HG02970 (cell line): ENCODE data around the gene TAP1.
A peak's percentile ranks its signal among the peaks of the same experiment; 100 is the strongest.

ENCODE experiments used
- ATAC-seq: cut with Tn5 transposase; IDR thresholded peaks from one replicate; pipeline ENCODE4 v1.9.1; 2021; ENCODE audit warnings: mild to moderate bottlenecking, moderate library complexity, moderate number of reproducible peaks; ENCODE audit not compliant: unreplicated experiment, low FRiP score

Gene TAP1

DNA sequence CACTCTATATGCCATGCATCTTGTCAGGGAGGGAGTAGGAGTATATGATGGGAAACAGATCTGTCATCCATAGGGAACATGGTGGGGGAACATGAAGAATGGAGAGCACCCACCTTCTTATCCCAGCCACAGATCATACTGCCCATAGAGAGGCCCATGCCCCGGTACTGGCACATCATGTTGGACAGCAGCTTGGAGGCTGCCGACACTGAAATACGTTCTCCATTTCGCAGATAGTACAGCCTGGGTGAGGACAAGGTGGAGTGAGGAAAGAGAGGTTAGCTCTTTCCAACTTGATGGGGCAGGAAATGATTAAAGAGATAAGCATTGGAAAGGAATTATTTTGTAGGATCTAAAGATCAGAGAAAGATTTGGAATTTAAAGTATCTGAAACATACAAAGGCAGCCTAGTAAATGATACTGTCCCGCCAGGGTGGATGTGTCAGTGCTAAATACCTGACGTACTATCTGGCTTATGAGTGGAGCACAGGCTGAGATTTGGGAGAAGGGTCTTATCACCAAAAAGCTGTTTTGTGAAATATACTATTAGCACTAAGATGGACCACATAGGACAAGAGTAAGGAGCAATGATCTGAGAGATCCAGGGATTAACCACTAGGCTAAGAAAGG is 11.4 kb downstream of the TAP1 start:
- no peak for ATAC-seq

DNA sequence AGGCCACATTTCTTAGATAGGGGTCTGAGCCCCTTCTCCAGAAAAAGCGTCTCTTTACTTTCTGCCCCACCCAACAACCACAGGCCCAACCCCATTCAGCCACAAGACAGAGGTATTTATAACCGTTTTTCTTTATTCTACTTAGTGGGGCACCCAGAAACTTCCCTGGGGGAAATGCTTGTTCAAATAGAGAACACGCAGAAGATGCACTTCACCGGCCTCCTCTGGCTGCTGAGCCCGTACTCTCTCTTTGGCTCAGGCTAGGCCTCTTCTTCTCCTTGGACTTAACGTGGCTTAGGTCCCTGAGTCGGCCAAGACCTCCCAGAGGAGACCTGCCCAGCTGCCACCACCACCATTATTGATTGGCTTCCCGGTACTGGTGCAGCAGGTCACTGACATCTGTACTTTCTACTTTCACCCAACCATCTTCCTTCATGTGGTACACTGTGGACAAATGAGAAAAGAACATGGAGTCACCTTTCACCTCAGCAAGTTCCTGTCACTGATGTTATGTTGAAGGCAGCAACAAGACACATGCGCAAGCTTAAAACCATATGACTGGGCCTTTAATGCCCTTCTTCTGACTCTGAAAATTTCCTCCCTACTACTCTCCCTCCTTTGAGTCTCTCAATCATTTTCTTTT is 12.8 kb downstream of the TAP1 start:
- ATAC-seq = no peak

DNA sequence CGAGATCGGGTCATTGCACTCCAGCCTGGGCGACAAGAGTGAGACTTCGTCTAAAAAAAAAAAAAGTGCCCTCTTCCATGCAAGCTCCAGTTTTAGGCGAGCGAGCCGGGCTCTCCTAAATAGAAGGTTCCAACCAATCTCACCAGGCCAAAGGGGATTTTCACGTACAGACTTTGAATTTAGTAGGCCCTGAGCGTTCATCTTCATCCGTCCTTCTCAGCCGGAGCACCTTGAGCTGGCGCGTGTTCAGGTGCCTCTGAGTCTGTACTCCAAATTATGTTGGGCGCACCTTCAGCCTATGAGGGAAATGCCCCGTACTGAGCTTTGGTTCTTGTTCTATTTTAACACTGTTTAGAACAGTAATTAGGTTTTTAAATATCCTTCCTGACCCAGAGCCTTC is 14.1 kb downstream of the TAP1 start:
- no peak for ATAC-seq

DNA sequence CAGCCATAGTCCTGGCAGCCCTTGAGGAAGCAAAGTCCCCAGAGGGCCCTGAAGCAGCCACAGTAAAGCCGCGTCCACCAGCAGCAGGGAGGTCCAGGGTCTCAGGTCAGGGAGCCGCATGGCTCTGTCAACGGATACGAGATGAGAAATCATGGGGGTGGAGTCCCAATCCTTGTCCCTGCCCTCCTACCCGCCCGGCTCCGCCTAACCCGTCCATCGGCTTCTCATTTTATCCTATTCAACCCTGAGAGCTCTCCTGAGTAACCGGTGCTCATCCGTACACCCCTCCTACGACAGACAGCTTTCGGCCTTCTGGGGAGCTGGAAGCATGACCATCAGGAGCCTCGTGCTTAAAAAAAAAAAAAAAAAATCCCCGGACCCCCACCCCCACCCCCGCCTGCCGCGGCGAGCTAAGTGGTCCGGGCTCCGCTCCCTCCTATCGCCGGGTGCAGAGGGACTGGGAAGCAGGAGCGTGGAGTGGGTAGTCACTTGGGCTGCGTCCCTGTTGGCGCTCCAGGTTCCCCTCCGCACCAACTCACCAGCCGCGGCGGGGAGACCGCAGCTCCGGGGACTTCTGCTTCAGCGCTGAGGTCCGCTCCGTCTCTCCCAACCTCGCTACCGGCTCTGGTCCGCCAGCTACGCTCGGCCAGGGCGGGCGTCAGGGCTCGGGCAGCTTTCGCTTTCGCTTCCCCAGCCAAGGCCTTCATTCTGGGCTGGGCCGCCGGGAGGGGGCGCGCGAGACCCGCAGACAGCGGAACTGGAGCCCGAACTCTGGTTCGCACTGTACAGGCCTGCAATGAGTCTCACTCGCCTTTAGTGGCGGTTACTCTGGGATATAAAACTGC is 15.2 kb downstream of the TAP1 start, which contains the start of gene TAP2:
TSS of gene TAP2 (minus strand) at position 626 of the 845 bp plus-strand sequence. CDS start at position 120, 506 bp downstream.
- peak; percentile 83 for ATAC-seq

DNA sequence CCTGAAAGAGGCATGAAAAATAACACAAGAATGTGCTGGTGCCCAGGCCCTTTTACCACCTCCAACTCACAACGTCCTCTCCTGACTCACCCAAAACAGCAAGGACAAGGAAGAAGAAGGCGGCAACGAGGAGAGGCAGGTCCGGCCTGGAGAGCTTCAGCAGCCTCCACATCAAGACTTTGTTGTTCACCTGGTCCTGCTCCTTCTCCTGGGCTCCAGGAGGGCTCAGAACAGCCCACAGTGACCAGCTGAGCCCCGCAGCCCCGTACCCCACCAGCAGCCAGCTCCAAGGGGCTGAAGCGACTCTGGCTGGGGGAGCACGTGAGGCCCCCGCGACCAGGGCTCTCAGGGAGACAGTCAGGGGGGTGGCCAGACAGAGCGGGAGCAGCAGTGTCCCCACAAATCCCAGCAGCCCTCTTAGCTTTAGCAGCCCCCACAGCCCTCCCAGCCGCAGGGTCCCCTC is 15.8 kb downstream of the TAP1 start:
- ATAC-seq = no peak

DNA sequence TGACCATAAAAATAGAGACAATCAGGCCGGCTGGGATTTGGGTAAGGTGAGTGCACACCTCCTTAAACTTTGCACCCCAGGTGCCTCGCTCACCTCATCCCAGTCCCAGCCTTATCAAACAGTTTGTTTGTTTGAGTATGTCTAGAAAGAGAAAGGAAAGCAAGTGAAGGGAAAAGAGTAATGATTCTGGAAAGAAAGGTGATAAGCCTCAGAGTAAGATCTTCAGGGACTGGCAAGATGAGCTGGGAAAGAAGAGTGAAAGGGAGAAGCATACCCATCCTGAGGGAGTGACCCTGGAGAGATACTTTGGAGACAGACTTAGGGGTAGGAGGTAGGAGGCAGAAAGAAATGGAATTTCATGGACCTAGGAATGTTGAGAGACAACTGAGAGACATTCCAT is 16.6 kb downstream of the TAP1 start:
- no peak for ATAC-seq

DNA sequence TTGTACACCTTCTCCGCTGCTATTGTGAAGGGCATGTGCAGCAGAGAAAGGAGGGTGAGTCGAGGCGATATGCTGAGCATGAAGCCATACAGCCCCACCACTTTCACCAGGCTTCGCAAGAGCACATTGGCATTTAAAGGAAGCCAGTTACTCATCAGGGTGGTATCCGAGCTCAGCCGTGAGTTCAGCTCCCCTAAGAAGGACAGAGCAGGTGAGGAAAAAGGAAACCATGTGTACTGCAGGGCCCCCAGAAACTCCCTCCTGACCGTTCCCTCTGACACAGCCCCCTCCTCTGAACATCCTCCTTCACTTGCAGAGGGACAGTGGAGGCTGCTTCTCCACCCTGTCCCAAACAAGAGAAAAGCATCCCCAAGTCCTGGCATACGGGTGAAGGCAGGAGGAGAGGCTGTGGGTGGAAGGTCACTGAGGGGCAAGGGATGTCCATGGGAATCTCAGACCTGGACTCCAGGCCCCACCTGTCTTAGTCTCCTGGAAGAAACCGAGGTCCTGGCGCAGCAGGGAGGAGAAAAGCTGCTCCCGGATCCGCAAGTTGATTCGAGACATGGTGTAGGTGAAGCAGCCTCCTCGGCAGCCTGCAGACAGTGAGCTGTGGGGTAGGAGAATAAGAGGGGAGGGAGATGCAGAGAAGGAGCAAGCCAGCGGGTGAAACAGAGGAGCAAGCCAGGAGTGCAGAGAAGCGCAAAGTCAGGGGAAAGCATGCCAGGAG is 18.2 kb downstream of the TAP1 start:
- ATAC-seq = no peak

DNA sequence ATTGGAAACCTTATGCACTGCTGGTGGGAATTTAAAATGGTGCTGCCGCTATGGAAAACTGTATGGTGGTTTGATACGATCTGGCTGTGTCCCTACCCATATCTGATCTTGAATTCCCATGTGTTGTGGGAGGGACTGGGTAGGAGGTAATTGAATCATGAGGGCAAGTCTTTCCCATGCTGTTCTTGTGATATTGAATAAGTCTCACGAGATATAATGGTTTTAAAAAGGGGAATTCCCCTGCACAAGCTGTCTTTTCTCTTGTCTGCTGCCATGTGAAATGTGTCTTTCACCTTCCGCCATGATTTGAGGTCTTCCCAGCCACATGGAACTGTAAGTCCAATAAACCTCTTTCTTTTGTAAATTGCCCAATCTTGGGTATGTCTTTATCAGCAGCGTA is 19.8 kb downstream of the TAP1 start:
- ATAC-seq = no peak

DNA sequence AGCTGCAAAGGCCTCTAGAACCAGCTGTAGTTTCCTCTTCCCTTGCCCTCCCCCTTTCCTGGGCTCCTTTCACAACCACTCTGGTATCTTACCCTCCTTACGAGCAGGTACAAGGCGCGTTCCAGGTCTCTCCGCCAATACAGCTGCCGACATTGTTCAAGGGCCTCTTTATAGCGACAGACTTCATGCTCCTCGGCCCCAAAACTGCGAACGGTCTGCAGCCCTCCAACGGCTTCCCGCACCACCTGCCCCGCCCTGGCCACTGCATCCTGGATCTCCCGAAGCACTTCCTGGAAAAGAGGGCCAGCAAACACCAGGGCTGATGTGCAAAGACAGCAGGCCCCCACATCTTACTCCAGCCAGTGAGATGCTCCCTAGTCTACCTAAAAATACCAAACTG is 21.0 kb downstream of the TAP1 start:
- no peak for ATAC-seq

DNA sequence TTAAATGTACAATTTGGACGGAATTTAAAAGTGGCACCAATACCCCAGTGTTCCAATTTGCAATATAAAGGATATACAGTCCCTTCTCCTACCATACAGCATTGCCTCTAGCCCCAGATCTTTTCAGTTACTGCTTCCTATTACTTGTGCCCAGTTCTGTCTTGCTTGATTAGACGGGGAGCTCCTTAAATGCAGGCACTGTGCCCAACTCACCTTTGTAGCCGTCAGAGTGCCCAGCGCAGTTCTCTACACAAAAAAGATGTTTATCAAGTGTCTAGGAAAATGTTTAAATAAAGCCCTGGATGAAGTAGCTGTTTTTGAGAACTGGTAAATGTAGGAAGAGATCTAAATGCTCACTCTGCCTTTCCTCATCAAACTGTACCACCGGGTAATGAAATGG is 22.6 kb downstream of the TAP1 start:
- no peak for ATAC-seq

DNA sequence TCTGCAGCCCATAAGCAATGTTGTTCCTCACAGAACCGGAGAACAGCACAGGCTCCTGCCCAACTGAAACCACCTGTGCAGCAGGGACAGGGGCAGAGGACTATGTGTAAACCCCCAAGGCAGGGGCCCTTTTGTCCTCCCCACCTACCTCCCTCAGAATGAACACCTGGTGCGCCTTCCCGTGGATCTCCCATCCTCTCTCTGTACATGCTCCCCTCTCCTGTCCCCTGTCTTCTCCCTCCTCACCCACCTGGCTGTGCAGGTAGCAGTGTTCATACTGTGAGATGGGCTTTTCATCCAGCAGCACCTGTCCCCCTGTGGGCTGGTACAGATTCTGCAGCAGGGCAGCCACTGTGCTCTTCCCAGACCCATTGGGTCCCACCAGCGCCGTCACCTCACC is 23.5 kb downstream of the TAP1 start:
- no peak for ATAC-seq

DNA sequence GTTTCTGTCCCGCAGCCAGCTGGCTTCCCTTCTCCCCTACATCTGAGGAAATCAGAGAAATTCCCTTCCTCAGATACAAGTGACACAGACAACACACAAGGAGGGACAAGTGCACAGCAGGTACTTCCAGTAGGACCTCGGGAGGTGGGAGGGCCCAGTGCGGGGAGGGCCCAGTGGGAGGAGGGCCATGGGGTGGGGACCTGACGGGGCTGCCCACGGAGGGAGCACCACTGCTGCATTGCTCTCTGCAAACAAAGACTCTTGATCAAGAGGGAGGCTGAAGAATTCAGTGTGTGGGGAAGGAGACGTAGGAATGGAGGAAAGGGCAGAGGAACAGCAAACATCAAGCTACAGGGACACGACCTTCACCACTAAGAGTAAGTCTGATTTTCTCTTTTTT is 24.0 kb downstream of the TAP1 start:
- ATAC-seq = no peak

DNA sequence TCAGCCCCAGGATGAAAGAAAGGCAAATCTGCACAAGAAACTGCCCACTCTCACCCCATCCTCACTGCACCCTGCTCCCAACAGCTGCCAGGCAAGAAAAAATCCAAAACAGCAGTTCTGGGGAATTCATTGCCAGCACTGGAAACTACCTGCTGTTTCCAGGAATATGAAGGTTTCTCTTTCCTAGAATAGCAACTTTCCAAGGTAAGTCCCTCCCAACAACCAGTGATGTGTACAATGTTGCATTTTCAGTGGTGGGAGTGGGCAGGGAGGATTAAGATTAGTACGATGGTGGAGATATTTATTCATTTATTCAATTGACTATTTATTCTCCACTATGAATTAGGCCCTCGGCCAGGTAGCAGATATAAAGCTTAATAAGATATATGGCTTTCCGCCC is 26.5 kb downstream of the TAP1 start:
- no peak for ATAC-seq

DNA sequence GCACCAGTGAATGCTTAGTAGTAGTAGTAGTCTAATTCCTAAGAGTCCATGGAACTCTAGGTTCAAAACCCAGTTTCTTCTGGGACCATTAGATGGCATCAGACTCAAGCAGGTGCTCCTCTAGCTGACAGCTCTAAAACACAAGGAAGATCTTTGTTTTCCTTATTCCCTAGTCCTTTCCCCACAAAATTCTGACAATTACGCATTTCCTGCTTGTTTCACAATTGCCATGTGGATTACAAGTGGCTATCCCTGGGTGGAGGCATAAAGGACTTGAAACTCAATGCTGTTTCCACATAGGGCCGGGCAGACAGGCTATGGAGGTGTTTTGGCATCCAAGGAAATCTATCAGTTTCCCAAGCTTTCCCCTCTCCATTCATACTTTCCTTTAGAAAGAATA is 27.5 kb downstream of the TAP1 start:
- no peak for ATAC-seq

DNA sequence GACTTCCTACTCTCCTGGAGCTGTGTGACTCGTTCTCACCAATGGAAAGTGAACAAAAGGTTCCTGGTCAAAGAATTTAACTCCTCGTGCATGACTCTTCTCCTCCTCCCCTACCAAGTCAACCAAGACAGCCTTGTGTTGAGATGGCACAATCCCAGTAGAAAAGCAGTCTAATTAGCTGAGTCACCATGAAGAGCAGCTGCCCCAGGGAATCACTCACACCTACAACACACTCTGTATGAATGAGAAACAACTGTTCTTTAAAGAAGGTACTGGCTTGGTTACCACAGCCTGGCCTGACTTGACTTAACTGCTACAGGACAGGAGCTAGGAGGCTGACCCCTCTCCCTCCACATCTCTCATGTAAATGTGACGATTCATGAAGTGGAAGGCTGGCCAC is 33.8 kb downstream of the TAP1 start:
- ATAC-seq = no peak

DNA sequence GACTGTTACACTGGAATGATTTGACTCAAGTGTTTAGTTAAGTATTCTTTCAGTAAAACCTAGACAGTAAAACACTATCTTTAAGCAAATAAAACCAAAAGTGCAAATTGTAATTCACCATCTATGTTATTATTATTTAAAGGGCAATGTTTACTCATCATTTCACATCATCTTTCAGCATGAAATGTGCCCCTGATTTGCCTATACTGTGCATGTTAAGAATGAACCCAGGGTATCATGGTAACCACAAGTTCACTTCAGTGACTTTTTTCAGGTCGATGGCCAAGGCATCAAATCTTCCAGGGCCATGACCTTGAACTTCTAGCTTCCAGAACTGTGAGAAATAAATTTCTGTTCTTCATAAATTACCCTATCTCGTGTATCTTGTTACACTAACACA is 34.6 kb downstream of the TAP1 start:
- no peak for ATAC-seq

DNA sequence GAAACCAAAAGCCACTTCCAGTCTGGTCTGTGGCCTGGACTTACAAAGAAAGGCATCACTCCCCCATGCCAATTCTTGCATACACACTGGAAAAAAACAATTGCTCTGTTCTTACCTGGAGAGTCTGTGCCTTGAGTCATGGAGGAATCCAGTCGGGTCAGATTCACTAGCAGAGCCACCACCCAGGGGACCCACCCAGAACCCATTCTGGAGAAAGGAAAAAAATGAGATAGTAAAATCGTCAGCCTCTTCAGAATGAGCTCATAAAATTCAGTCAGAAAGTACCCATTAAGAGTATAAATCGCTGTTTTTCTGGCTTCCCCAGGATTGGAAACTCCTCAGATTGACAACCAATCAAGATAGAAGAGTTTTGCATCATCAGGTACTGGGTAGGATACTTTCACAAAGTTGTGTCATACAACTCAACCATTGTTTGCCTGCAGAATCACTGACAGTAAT is 36.7 kb downstream of the TAP1 start, which contains the start of gene HLA-DOB:
TSS of gene HLA-DOB (minus strand) at position 257 of the 459 bp plus-strand sequence. CDS start at position 206, 51 bp downstream.
- ATAC-seq = no peak

DNA sequence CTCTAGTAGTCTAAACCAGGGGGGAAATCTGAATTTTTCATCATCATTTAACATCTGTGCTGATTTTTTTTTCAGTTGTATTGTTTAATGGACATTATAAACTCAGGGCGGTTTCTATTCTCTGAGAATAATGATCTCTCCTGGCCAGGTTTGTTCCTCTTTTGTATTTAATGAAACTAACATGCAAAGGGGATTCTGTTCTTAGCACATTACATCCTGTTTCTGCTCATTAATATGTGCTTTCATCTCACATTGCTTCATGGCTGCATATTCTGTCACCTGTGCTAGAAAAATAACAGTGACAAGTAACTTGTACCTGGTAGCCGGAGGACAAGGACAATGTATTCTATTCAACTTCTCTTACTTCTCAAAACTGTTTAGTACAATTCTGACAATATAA is 37.5 kb downstream of the TAP1 start:
- no peak for ATAC-seq

DNA sequence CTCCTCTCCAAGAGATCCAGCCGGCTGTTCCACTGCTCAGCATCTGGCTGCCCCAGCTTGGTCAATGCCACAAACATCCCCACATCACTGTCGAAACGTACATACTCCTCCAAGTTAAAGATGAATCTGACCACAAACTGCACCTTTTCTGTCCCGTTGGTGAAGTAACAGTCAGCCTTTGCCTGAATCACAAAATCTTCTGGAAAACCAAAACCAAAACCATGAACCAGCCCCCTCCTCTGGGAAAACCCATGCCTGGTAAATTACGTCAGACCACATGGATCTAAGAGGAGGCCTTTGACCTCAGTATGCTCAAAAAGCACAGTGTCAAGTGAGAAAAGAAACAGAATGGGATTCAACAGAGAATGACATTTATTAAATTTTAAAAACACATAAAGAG is 38.4 kb downstream of the TAP1 start:
- no peak for ATAC-seq

DNA sequence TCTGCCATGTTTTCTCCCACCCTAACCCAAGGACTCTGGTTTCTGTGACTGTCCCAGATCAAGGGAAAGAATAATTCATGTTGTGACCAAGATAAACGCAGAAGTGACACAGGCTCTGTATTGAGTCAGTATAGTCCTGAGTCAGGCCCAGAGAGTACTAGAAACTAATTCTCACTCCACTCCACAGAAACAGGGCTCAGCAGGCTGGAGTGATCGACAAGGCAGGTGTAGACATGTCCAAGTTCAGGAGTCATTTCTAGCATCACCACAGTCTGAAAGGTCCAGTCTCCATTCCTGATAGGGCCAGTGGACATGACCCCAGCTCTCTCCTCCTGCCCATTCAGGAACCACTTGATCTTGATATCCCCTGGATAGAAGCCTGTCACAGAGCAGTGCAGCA is 39.4 kb downstream of the TAP1 start:
- ATAC-seq = no peak

DNA sequence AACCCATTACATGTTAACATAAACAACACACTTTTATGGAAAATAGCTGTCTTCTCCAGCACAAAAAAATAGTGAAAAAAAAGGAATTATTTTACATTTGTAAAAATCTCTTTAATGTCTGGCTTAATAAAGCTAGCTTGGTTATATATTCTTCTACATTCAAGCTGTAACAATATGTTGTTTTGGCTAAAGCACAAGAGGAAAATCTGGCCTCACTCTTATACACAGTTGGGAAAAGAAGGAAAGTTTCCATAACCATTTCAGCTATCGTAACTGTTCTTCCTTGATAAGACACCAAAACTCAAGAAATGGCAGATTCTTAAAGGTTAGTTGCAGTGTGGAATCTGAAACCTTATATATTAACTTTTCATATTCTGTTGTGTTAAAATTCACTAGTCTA is 44.3 kb downstream of the TAP1 start:
- no peak for ATAC-seq
